ENCODE data around the gene SPTLC2.

Gene SPTLC2

GRCh38 chr14:77457115-77457521 is 159.3 kb downstream of the SPTLC2 start:
- Histone ChIP-seq H3K36me3 (replicated peaks; ENCODE audit: insufficient read depth, low read length) (0 out of 2 replicates have a peak, but pooled peaks cover 7% of the 10 kb centered on the region), H4K20me1 (ENCODE audit: insufficient read depth, low read length) (no peaks in the 10 kb centered on the region), H3K27ac (ENCODE audit: low read length) (peak overlapping the region; percentile 50; the same call in 1 of the 2 replicates), H3K4me2 (ENCODE audit: low read depth, low read length) (peak overlapping the region; percentile 74), H3K9me2 (replicated peaks; ENCODE audit: insufficient read depth, low read length) (no peaks in the 10 kb centered on the region), H3K27me3 (replicated peaks; ENCODE audit: insufficient read depth, low read length) (no peaks in the 10 kb centered on the region), H3K79me2 (ENCODE audit: low read length) (peaks cover 46% of the 10 kb centered on the region), H3K9ac (ENCODE audit: low read length) (peak overlapping the region; percentile 77), H3K4me1 (ENCODE audit: low read length) (peaks cover 9% of the 10 kb centered on the region), H2AFZ (ENCODE audit: low read length) (peak overlapping the region; percentile 46), H3K9me3 (replicated peaks; ENCODE audit: insufficient read depth, low read length) (no peaks in the 10 kb centered on the region), H3F3A (ENCODE audit: insufficient read depth, low read length) (peaks cover 8% of the 10 kb centered on the region; the same call in 1 of the 2 replicates), H3K4me3 (ENCODE audit: low read length) (peak overlapping the region; percentile 87)
- DNase-seq: no peak
- TF ChIP-seq CTCF (IDR thresholded peaks at IDR 0.05; ENCODE audit: low read length): no peak
- no peak for TF ChIP-seq EZH2phosphoT487 (IDR thresholded peaks at IDR 0.05; ENCODE audit: low read length)
- TF ChIP-seq EZH2 (optimal IDR thresholded peaks at IDR 0.05; ENCODE audit: low read depth, low read length): no peak
